KBM-7 (cell line): ENCODE data around the gene TMEM44.

Source experiments
- DNase-seq: peaks from one replicate; pipeline ENCODE4 v3.0.0-alpha.2; 2015
- in situ Hi-C: fragments of 300-500 bp; cut with MboI; formaldehyde crosslinking; loops from 2 replicates; pipeline ENCODE4 v1.14.3; 2020; ENCODE audit warnings: low sequenced_read_pairs, low pct_unique_long_range_greater_than_20kb, mixed read lengths

TMEM44 gene

GRCh38 chr3:194588741-194589140 lies 44.5 kb downstream of the TMEM44 start:
- in situ Hi-C loops = no loop called here
- DNase-seq = no peak

DNA sequence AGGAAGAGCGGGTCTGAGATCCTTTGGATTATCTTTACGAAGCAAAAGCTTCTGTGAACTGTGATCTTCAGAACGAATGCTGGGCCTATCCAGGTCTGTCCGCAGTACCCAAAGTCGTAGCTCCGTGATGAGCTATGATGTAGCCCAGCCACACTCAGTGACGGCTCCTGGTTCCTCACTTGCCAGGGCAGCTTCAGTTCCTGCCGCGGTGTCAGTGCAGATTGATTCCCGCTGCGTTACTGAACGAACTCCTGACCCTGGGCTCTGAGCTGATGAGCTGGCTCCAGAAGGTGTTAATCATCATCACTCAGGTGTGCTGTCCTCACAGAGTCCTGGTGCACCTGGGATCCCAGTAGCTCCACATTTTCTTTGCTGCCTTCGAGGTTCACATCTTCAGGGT lies 45.0 kb downstream of the TMEM44 start:
- DNase-seq = no peak
- in situ Hi-C loops = no loop called here

- in situ Hi-C loops = no loop called here
- no peak for DNase-seq
These were observed 45.7 kb downstream of the TMEM44 start for GRCh38 chr3:194587438-194587931.

DNA sequence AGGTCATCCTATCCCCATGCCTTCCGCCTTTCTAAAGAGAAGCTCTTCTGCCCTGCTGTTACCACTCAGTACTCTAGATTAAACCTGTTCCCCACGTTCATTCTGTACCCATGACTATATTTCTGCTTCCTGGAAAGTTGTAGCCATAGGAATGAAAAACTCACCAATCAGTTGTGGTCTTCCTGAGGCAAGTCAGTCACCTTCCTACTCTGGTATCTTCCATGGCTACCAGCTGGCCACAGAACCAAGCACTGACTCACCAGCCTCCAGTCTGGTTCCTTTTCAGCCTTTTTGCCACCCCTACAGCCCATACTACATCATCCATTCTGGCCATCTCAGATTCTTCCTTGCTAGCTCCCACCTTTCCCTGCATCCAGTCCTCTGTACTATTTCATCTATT lies 46.4 kb downstream of the TMEM44 start:
- in situ Hi-C loops = no loop called here
- DNase-seq = no peak

GRCh38 chr3:194585880-194586281 lies 47.3 kb downstream of the TMEM44 start:
- DNase-seq = no peak
- in situ Hi-C loops = no loop called here

- no peak for DNase-seq
- in situ Hi-C loops = no loop called here
These were observed 48.4 kb downstream of the TMEM44 start for GRCh38 chr3:194584866-194585265.

DNA sequence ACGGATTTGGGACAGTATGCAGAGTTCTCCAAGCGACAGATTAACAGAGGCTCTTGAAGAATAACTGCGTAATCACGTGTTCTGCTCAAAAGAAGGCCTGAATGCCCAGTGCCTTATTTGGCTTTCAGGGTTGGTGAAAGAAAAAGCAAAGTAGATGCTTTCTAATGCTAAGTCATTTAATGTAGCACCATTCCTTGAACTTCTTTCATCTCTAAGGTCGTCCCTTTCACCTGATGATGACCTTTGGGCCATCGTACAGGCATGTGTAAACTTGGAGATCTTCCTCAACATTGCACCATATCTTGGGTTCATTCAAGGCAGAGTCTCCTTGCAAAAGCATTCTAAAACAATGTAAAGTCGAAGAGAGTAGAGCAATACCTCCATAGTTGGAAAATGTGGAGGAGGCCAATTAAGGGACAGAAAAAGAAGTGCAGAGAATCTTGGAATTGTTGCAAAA lies 48.9 kb downstream of the TMEM44 start:
- no peak for DNase-seq
- in situ Hi-C loops = no loop called here

DNA sequence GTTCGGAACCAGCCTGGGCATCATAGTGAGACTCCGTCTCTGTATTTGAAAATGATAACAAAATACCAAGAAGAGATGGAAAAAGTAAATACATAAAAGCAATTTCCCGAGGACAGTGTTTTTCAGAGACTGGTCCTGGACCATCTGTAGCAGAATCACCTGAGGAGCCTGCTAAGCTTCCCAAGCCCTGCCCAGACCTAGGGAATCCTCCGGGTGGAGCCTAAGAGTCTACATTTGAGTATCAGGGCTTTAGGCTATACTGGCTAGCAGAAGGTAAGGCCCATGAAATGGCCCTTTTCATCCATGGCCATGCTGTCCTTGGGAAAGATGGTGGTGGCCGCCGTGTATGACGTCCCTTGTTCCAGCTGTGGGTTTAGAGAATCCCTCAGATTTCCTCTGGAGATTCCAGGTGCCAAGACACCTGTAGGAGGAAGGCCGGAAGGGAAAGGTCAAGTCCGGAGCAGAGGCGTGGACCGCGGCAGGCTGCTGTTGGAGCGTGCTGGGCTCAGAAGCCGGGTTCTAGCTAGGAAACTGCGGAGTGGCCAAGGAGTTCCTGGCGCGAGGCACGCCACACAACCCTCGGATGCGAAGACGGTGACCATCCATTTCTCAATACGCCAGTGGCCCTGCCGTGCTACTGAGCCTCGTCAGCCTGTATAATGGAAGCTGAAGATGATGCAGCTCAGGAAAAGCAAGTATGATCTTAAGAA lies 50.9 kb downstream of the TMEM44 start:
- in situ Hi-C loops = no loop called here
- no peak for DNase-seq

GRCh38 chr3:194579091-194579606 lies 54.1 kb downstream of the TMEM44 start:
- in situ Hi-C loops = no loop called here
- no peak for DNase-seq

- in situ Hi-C loops = no loop called here
These were observed 55.0 kb downstream of the TMEM44 start for GRCh38 chr3:194577986-194578905.

GRCh38 chr3:194575484-194576210 lies 57.6 kb downstream of the TMEM44 start:
- no peak for DNase-seq
- in situ Hi-C loops = no loop called here

More at GRCh38 chr3:194577986-194578905, 55.0 kb downstream of the TMEM44 start:
- DNase-seq = no peak

DNA sequence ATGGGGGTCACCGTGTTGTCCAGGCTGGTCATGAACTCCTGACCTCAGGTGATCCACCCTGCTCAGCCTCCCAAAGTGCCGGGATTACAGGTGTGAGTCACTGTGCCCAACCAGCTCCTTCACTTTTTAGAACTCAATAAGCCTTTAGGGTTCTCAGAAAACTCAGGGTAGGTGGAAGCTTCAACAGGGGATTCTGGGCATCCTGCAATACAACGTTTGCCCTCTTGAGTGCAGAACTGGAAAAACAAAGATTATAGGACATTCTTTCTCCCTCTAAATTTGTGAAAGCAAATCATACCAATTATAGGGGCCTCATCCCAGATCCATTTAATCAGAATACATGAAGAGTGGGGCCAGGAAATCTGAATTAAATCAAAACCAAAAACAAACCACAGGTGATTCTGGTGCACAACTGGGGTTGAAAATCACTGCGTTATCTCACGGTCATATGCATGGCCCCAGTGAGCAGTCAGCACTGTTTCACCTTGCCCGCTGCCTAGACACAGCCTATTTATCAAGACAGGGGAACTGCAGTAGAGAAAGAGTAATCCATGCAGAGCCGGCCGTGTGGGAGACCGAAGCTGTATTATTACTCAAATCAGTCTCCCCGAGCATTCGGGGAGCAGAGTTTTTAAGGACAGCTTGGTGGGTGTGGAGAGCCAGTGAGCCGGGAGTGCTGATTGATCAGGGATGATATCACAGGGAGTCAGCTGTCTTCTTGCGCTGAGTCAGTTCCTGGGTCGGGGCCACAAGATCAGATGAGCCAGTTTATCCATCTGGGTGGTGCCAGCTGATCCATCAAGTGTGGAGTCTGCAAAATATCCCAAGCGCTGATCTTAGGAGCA lies 58.4 kb downstream of the TMEM44 start:
- DNase-seq = no peak
- in situ Hi-C loops = no loop called here

DNA sequence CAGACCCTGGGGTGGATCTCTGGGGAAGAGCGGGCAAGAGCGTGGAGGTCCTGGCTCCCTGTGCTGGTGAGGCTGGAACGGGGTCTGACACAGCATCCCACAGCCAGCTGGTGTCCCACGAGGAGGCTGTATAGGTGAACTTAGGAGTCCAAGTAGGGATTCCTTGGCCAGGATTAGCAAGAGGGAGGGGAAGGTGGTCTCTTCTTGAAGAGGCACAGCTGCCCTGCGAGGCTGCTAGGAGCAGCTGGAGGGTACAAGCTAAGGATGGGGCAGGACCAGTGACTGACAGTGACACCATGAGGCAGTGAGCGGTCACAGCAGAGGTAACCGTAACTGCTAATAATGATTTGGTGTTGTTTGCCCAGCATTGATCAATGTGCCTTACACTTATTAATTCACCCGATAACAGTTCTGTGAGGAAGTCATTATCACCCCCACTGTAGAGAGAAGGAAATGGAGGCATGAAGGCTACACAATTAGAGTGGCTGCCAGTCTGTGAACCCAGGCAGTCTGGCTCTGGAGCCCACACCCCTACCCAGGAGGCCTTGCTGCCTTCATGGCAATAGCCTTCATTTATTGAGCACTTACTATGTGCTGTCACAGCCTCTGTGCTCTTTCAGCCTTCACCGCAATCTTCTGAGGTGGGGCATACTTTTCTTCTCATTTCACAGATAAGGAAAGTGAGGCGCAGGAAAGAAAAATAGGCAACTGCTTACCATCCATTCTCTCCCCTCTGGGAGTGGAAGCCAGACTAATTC lies 59.4 kb downstream of the TMEM44 start:
- peak; percentile 53 for DNase-seq
- in situ Hi-C loops = no loop called here

GRCh38 chr3:194572944-194573491 lies 60.2 kb downstream of the TMEM44 start:
- DNase-seq = no peak
- in situ Hi-C loops = no loop called here

- no peak for DNase-seq
These were observed 61.0 kb downstream of the TMEM44 start for GRCh38 chr3:194572143-194572789.

DNA sequence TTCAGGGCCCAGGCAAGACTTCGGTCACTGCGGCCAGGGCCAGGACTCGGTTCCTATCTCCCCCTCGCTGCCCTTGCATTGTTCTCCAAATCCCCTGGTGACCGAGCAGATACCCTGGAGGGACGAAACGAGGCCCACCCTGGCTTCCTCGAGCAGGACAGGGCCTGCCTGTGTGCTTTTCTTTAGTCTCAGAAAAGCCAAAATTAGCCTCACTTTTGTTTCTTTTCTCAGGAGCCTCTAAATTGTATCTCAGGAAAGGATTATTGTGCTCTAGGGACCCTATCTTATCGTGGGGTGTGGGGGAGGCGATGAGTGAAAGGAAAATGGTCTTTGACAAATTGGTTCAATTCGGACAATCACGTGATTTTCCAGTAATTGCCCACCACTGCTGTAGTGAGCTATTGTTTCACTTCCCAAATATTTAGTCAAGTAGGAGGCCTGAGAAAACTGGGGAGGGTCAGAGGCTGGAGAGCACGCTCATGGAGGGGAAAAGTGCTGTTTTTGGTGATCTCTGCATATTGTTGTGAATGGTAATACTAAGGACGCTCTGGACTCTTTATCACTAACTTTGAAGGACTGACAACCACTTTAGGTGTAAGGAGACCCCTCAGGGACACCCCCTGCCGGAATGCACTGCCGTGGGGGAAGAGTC lies 61.6 kb downstream of the TMEM44 start:
- in situ Hi-C loops = no loop called here
- DNase-seq = no peak

More at GRCh38 chr3:194572143-194572789, 61.0 kb downstream of the TMEM44 start:
- in situ Hi-C loops = no loop called here
